Fibroblast of lung (primary cell): Measurements from ENCODE around the gene TACC2.

Experiments
- CTCF ChIP-seq, 2 donors: IDR thresholded peaks in 1 of 2; conservative IDR thresholded peaks in 1 of 2; 1 replicate in 1 of 2; 2 replicates in 1 of 2; pipeline ENCODE4 v1.5.1; 2011 to 2012; ENCODE audit warnings: low read length in 2 of 2, control low read depth in 1 of 2, inconsistent platforms in 1 of 2, low read depth in 1 of 2, mild to moderate bottlenecking in 1 of 2
- EZH2 ChIP-seq: IDR thresholded peaks from 2 replicates; pipeline ENCODE4 v1.5.1; 2012; ENCODE audit warnings: low read length, control low read depth, mild to moderate bottlenecking; ENCODE audit errors: missing control alignments

GRCh38 chr10:122230222-122230621 is 241.3 kb downstream of the TACC2 start:
- TF ChIP-seq CTCF (conservative IDR thresholded peaks at IDR 0.05 in 1 of 2, IDR thresholded peaks at IDR 0.05 in 1 of 2; ENCODE audit: low read depth in 1 of 2, low read length in 2 of 2) (no peak), EZH2 (no peak)
